HepG2 (cell line): Measurements from ENCODE around the gene CFL1. TPM values are rescaled to one million over a fixed set of nuclear protein-coding genes. Genes with fewer than 3 reads are reported as not detected.

Source experiments
- ATF4 ChIP-seq, 2 experiments: fragments of 450-650 bp in 1 of 2; sonication (generic) in 1 of 2; formaldehyde crosslinking; IDR thresholded peaks; 2 replicates each; pipeline versions ENCODE4 v1.5.0 to v1.8.0; 2020 to 2022; ENCODE audit warnings: mild to moderate bottlenecking in 1 of 2, missing genetic modification reagents in 1 of 2
- FOXA1 ChIP-seq, 2 experiments: fragments of 450-650 bp in 1 of 2; sonication (generic) in 1 of 2; formaldehyde crosslinking in 1 of 2; IDR thresholded peaks; 2 replicates each; pipeline versions ENCODE4 v1.4.0 to v1.6.1; 2016 to 2020; ENCODE audit warnings: missing genetic modification reagents in 1 of 2
- KLF13 ChIP-seq: sonication (generic); formaldehyde crosslinking; IDR thresholded peaks from 2 replicates; pipeline ENCODE4 v1.4.0; 2020; ENCODE audit warnings: mild to moderate bottlenecking, missing genetic modification reagents
- MAFK ChIP-seq, 2 experiments: IDR thresholded peaks in 1 of 2; conservative IDR thresholded peaks in 1 of 2; 2 replicates each; pipeline ENCODE4 v1.6.1; 2011; ENCODE audit warnings: improper control_type of control experiment in 2 of 2, low read length in 2 of 2
- MED13 ChIP-seq: sonication (generic); formaldehyde crosslinking; IDR thresholded peaks from 2 replicates; pipeline ENCODE4 v1.5.0; 2020; ENCODE audit warnings: missing genetic modification reagents
- ZFP1 ChIP-seq: IDR thresholded peaks from 2 replicates; pipeline ENCODE4 v1.6.1; 2016
- ZMYM4 ChIP-seq: sonication (generic); formaldehyde crosslinking; IDR thresholded peaks from 2 replicates; pipeline ENCODE4 v1.8.1; 2023; ENCODE audit warnings: mild to moderate bottlenecking, missing genetic modification reagents
- ZNF263 ChIP-seq: sonication (generic); formaldehyde crosslinking; IDR thresholded peaks from 2 replicates; pipeline ENCODE4 v1.4.0; 2020; ENCODE audit warnings: missing genetic modification reagents
- ZNF333 ChIP-seq: sonication (generic); formaldehyde crosslinking; IDR thresholded peaks from 2 replicates; pipeline ENCODE4 v1.4.0; 2020; ENCODE audit warnings: mild to moderate bottlenecking, missing genetic modification reagents, borderline replicate concordance
- ZNF558 ChIP-seq: sonication (generic); formaldehyde crosslinking; IDR thresholded peaks from 2 replicates; pipeline ENCODE4 v1.9.0; 2022; ENCODE audit warnings: mild to moderate bottlenecking, missing genetic modification reagents, borderline replicate concordance
- ZNF567 ChIP-seq: sonication (generic); formaldehyde crosslinking; IDR thresholded peaks from 2 replicates; pipeline ENCODE4 v1.8.1; 2023; ENCODE audit warnings: mild to moderate bottlenecking, missing genetic modification reagents, borderline replicate concordance
- ZNF710 ChIP-seq: sonication (generic); formaldehyde crosslinking; IDR thresholded peaks from 2 replicates; pipeline ENCODE4 v1.5.0; 2020; ENCODE audit warnings: mild to moderate bottlenecking, missing genetic modification reagents, borderline replicate concordance
- ZNF773 ChIP-seq: sonication (generic); formaldehyde crosslinking; IDR thresholded peaks from 2 replicates; pipeline ENCODE4 v1.4.0; 2020; ENCODE audit warnings: missing genetic modification reagents, borderline replicate concordance
- ZNF777 ChIP-seq: sonication (generic); formaldehyde crosslinking; IDR thresholded peaks from 2 replicates; pipeline ENCODE4 v1.4.0; 2020; ENCODE audit warnings: missing genetic modification reagents
- ZSCAN31 ChIP-seq: sonication (generic); formaldehyde crosslinking; IDR thresholded peaks from 2 replicates; pipeline ENCODE4 v1.5.0; 2020; ENCODE audit warnings: low read depth, mild to moderate bottlenecking, missing genetic modification reagents
- polyA plus RNA-seq, 8 experiments: library from polyadenylated mRNA; depleted of rRNA in 3 of 8; stranded (reverse) in 7 of 8; unstranded in 1 of 8; fragments of >200 nt; fragmentation: Illumina TruSeq in 4 of 8; extraction: Trizol in 4 of 8; gene quantifications; 2 replicates each; pipeline versions ENCODE4 v1.2.1 to v1.2.3, GENCODE V29; 2011 to 2016; ENCODE audit warnings: low read depth in 4 of 8, missing spikeins in 1 of 8, mixed read lengths in 1 of 8; ENCODE audit not compliant: insufficient read depth in 1 of 8
- total RNA-seq, 5 experiments: library from RNA; depleted of rRNA; stranded (reverse); fragments of >200 nt; fragmentation: Illumina TruSeq; extraction: Trizol; gene quantifications; 2 replicates each; pipeline ENCODE4 v1.2.3, GENCODE V29; 2016; ENCODE audit warnings: low read depth in 1 of 5
- TF ChIP-seq, protein P1 (sequence below): sonication (generic); formaldehyde crosslinking; IDR thresholded peaks from 2 replicates; pipeline ENCODE4 v1.8.0; 2022; ENCODE audit warnings: missing genetic modification reagents, low read depth, mild to moderate bottlenecking, borderline replicate concordance
- TF ChIP-seq, protein P2 (sequence below): IDR thresholded peaks from 2 replicates; pipeline ENCODE4 v1.6.1; 2016; ENCODE audit warnings: mild to moderate bottlenecking, missing biosample characterization, missing genetic modification reagents
- TF ChIP-seq, protein P3 (sequence below): IDR thresholded peaks from 2 replicates; pipeline ENCODE4 v1.6.1; 2012; ENCODE audit warnings: inconsistent platforms
- TF ChIP-seq, protein P4 (sequence below): sonication (generic); formaldehyde crosslinking; IDR thresholded peaks from 2 replicates; pipeline ENCODE4 v1.5.0; 2020; ENCODE audit warnings: mild to moderate bottlenecking, missing genetic modification reagents, moderate library complexity
- TF ChIP-seq, protein P5 (sequence below): sonication (generic); formaldehyde crosslinking; IDR thresholded peaks from 2 replicates; pipeline ENCODE4 v1.4.0; 2020; ENCODE audit warnings: mild to moderate bottlenecking, missing genetic modification reagents, borderline replicate concordance

The CFL1 gene
- total and polyA plus RNA-seq, 2 of the 13 experiments (the other 11 are each of a cell fraction or from before 2014, with no cell fraction given): 379 to 383 TPM

GRCh38 chr11:65857853-65858680 is at the start of gene CFL1 (continued):
- no peak for TF ChIP-seq ZNF777 (CRISPR knock-in tag)
- TF ChIP-seq MAFK (conservative IDR thresholded peaks at IDR 0.05 in 1 of 2, IDR thresholded peaks at IDR 0.05 in 1 of 2; ENCODE audit: low read length in 2 of 2): no peak
- peak; percentile 82; the same call in 1 of the 2 replicates for TF ChIP-seq ZNF710 (CRISPR knock-in tag)
- TF ChIP-seq FOXA1 (IDR thresholded peaks at IDR 0.05): no peak
- no peak for TF ChIP-seq FOXA1 (CRISPR knock-in tag; IDR thresholded peaks at IDR 0.05)
- peak; percentile 59; the same call in 1 of the 2 replicates for TF ChIP-seq ZMYM4 (CRISPR knock-in tag)
- TF ChIP-seq, protein P1, sequence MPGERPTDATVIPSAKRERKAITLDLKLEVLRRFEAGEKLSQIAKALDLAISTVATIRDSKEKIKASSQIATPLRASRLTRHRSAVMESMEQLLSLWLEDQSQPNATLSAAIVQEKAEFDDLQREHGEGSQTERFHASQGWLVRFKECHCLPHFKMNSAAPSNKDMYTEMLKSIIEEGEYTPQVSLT: no peak
- TF ChIP-seq, protein P2, sequence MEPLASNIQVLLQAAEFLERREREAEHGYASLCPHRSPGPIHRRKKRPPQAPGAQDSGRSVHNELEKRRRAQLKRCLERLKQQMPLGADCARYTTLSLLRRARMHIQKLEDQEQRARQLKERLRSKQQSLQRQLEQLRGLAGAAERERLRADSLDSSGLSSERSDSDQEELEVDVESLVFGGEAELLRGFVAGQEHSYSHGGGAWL: no peak
- TF ChIP-seq, protein P3, sequence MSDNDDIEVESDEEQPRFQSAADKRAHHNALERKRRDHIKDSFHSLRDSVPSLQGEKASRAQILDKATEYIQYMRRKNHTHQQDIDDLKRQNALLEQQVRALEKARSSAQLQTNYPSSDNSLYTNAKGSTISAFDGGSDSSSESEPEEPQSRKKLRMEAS: peak; percentile 68; the same call in 1 of the 2 replicates
- peak; percentile 74; the same call in 1 of the 2 replicates for TF ChIP-seq ZNF333 (CRISPR knock-in tag)
- peak in 1 of 2 experiments; percentile 63; a peak in 1 of 4 replicates for TF ChIP-seq ATF4 (CRISPR knock-in tag; IDR thresholded peaks at IDR 0.05)
- TF ChIP-seq ZNF263 (CRISPR knock-in tag): no peak
- TF ChIP-seq, protein P4, sequence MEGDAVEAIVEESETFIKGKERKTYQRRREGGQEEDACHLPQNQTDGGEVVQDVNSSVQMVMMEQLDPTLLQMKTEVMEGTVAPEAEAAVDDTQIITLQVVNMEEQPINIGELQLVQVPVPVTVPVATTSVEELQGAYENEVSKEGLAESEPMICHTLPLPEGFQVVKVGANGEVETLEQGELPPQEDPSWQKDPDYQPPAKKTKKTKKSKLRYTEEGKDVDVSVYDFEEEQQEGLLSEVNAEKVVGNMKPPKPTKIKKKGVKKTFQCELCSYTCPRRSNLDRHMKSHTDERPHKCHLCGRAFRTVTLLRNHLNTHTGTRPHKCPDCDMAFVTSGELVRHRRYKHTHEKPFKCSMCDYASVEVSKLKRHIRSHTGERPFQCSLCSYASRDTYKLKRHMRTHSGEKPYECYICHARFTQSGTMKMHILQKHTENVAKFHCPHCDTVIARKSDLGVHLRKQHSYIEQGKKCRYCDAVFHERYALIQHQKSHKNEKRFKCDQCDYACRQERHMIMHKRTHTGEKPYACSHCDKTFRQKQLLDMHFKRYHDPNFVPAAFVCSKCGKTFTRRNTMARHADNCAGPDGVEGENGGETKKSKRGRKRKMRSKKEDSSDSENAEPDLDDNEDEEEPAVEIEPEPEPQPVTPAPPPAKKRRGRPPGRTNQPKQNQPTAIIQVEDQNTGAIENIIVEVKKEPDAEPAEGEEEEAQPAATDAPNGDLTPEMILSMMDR (CRISPR knock-in tag): peak; percentile 46
- peak; percentile 80 for TF ChIP-seq ZSCAN31 (CRISPR knock-in tag)
- TF ChIP-seq KLF13 (CRISPR knock-in tag): no peak
- TF ChIP-seq ZNF773 (CRISPR knock-in tag): no peak
- TF ChIP-seq, protein P5, sequence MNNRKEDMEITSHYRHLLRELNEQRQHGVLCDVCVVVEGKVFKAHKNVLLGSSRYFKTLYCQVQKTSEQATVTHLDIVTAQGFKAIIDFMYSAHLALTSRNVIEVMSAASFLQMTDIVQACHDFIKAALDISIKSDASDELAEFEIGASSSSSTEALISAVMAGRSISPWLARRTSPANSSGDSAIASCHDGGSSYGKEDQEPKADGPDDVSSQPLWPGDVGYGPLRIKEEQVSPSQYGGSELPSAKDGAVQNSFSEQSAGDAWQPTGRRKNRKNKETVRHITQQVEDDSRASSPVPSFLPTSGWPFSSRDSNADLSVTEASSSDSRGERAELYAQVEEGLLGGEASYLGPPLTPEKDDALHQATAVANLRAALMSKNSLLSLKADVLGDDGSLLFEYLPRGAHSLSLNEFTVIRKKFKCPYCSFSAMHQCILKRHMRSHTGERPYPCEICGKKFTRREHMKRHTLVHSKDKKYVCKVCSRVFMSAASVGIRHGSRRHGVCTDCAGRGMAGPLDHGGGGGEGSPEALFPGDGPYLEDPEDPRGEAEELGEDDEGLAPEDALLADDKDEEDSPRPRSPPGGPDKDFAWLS (CRISPR knock-in tag): no peak
- peak; percentile 96; the same call in 1 of the 2 replicates for TF ChIP-seq ZNF567 (CRISPR knock-in tag)
- TF ChIP-seq ZNF558 (CRISPR knock-in tag): no peak
- peak; percentile 25; the same call in 1 of the 2 replicates for TF ChIP-seq MED13 (CRISPR knock-in tag)
- TF ChIP-seq ZFP1 (CRISPR knock-in tag): 0 out of 2 replicates have a peak, but pooled peaks have one; percentile 41
